GM23338 (cell line): ENCODE results near the gene COL4A2. TPM values are rescaled to one million over a fixed set of nuclear protein-coding genes. Genes with fewer than 3 reads are reported as not detected.

ENCODE experiments used
- ATAC-seq: fragments of 200-7000 bp; cut with Tn5 transposase; 3 replicates; pipeline ENCODE4 v1.9.1; 2020
- DNase-seq: peaks from one replicate; pipeline ENCODE4 v3.0.0-alpha.2; 2015; ENCODE audit warnings: low spot score
- H2AFZ ChIP-seq: fragments of 200-600 bp; sonication (generic); 2 replicates; pipeline ENCODE4 v1.8.0; 2016; ENCODE audit warnings: antibody characterized with exemption, mild to moderate bottlenecking, moderate library complexity
- H3F3A ChIP-seq: fragments of 200-600 bp; sonication (generic); replicated peaks from 2 replicates; pipeline ENCODE4 v1.8.0; 2017; ENCODE audit warnings: antibody characterized with exemption, mixed run types, low read depth
- H3K27ac ChIP-seq: fragments of 200-600 bp; sonication (generic); 2 replicates; pipeline ENCODE4 v1.6.1; 2016; ENCODE audit warnings: low read depth
- H3K27me3 ChIP-seq: fragments of 200-600 bp; sonication (generic); 2 replicates; pipeline ENCODE4 v1.8.0; 2016; ENCODE audit warnings: mild to moderate bottlenecking, mixed run types, moderate library complexity; ENCODE audit not compliant: insufficient read depth
- H3K36me3 ChIP-seq: fragments of 200-600 bp; sonication (generic); 2 replicates; pipeline ENCODE4 v1.8.0; 2016; ENCODE audit warnings: mild to moderate bottlenecking; ENCODE audit not compliant: insufficient read depth
- H3K4me1 ChIP-seq: fragments of 200-600 bp; sonication (generic); 2 replicates; pipeline ENCODE4 v1.8.0; 2016; ENCODE audit warnings: mild to moderate bottlenecking, moderate library complexity; ENCODE audit not compliant: insufficient read depth
- H3K4me2 ChIP-seq: fragments of 200-600 bp; sonication (generic); 2 replicates; pipeline ENCODE4 v1.7.1; 2017; ENCODE audit warnings: mixed run types
- H3K4me3 ChIP-seq: fragments of 200-600 bp; sonication (generic); 2 replicates; pipeline ENCODE4 v1.6.1; 2016; ENCODE audit warnings: mixed run types
- H3K79me2 ChIP-seq: fragments of 200-600 bp; sonication (generic); replicated peaks from 2 replicates; pipeline ENCODE4 v1.8.0; 2017; ENCODE audit warnings: mild to moderate bottlenecking; ENCODE audit not compliant: insufficient read depth
- H3K9me2 ChIP-seq: fragments of 200-600 bp; sonication (generic); 2 replicates; pipeline ENCODE4 v1.8.0; 2017; ENCODE audit not compliant: insufficient read depth
- H4K20me1 ChIP-seq: fragments of 200-600 bp; sonication (generic); replicated peaks from 2 replicates; pipeline ENCODE4 v1.8.0; 2017; ENCODE audit warnings: mild to moderate bottlenecking; ENCODE audit not compliant: insufficient read depth
- H3K27ac Mint-ChIP-seq: 2 replicates; pipeline ENCODE4 v1.8.0; 2020; ENCODE audit warnings: inconsistent platforms, mild to moderate bottlenecking, moderate library complexity, mixed read lengths
- H3K27me3 Mint-ChIP-seq: 3 replicates; pipeline ENCODE4 v1.8.0; 2022; ENCODE audit warnings: low read depth, mild to moderate bottlenecking, moderate library complexity, mixed read lengths, inconsistent platforms; ENCODE audit not compliant: insufficient read depth, poor library complexity
- H3K36me3 Mint-ChIP-seq: 3 replicates; pipeline ENCODE4 v1.8.0; 2021; ENCODE audit warnings: low read depth, mild to moderate bottlenecking, inconsistent platforms, moderate library complexity, mixed read lengths
- H3K4me1 Mint-ChIP-seq: 3 replicates; pipeline ENCODE4 v1.8.0; 2020; ENCODE audit warnings: mild to moderate bottlenecking, inconsistent platforms, mixed read lengths
- H3K4me3 Mint-ChIP-seq: 3 replicates; pipeline ENCODE4 v1.8.0; 2021; ENCODE audit warnings: moderate library complexity, mild to moderate bottlenecking, inconsistent platforms, mixed read lengths
- H3K9me3 Mint-ChIP-seq: 3 replicates; pipeline ENCODE4 v1.8.0; 2020; ENCODE audit warnings: moderate library complexity, mild to moderate bottlenecking, inconsistent platforms, mixed read lengths
- CREB1 ChIP-seq: fragments of 250-450 bp; sonication (Bioruptor Pico); IDR thresholded peaks from 2 replicates; pipeline ENCODE4 v1.5.0; 2020; ENCODE audit warnings: low read depth, mild to moderate bottlenecking, moderate library complexity
- CTCF ChIP-seq, 2 experiments: fragments of 200-600 bp in 1 of 2; sonication (generic) in 1 of 2; conservative IDR thresholded peaks; 2 replicates each; pipeline versions ENCODE4 v1.5.1 to v1.6.1; 2016 to 2017; ENCODE audit warnings: antibody characterized with exemption in 2 of 2, low read depth in 2 of 2, mild to moderate bottlenecking in 2 of 2, moderate library complexity in 1 of 2
- EZH2 ChIP-seq: fragments of 200-600 bp; sonication (generic); IDR thresholded peaks from one replicate; pipeline ENCODE4 v1.8.0; 2017; ENCODE audit warnings: antibody characterized with exemption, mild to moderate bottlenecking, low read depth; ENCODE audit not compliant: unreplicated experiment
- JUNB ChIP-seq: IDR thresholded peaks from one replicate; pipeline ENCODE4 v1.6.1; 2016; ENCODE audit warnings: antibody characterized with exemption; ENCODE audit not compliant: unreplicated experiment
- REST ChIP-seq: IDR thresholded peaks from one replicate; pipeline ENCODE4 v1.6.1; 2018; ENCODE audit warnings: antibody characterized with exemption; ENCODE audit not compliant: unreplicated experiment
- ZNF462 ChIP-seq: fragments of 250-450 bp; sonication (Bioruptor Pico); IDR thresholded peaks from 2 replicates; pipeline ENCODE4 v1.5.0; 2020; ENCODE audit warnings: mild to moderate bottlenecking, moderate library complexity
- polyA plus RNA-seq: library from polyadenylated mRNA; unstranded; fragments of >200 nt; fragmentation: Nextera tagmentation; extraction: Ambion mirVana; gene quantifications from 2 replicates; pipeline ENCODE4 v1.2.1, GENCODE V29; 2016
- total RNA-seq: library from RNA; depleted of rRNA; stranded (reverse); fragments of >200 nt; shearing (Covaris generic); gene quantifications from 2 replicates; pipeline ENCODE4 v1.2.3, GENCODE V29; 2014
- TF ChIP-seq, protein P1 (sequence below): IDR thresholded peaks from 2 replicates; pipeline ENCODE4 v1.6.1; 2016; ENCODE audit warnings: antibody characterized with exemption

COL4A2 gene
- total and polyA plus RNA-seq, 2 experiments from 2014 or later: 37.4 to 131 TPM

- Histone ChIP-seq H3K79me2 (no peaks in the 10 kb centered on the region; the same call in 1 of the 2 replicates), H3K4me2 (no peak overlapping the region), H4K20me1 (no peaks in the 10 kb centered on the region; the same call in 1 of the 2 replicates), H3F3A (no peaks in the 10 kb centered on the region), H3K36me3 (peaks cover 7% of the 10 kb centered on the region; the same call in 1 of the 2 replicates), H3K27me3 (no peaks in the 10 kb centered on the region), H3K27ac (peak overlapping the region; percentile 50), H3K4me1 (peaks cover 5% of the 10 kb centered on the region; the same call in 1 of the 2 replicates), H3K9me2 (no peaks in the 10 kb centered on the region), H3K4me3 (no peak overlapping the region), H2AFZ (no peak overlapping the region)
- Mint-ChIP-seq H3K9me3 (no peaks in the 10 kb centered on the region), H3K4me3 (no peak overlapping the region), H3K27ac (no peak overlapping the region), H3K4me1 (peaks cover 11% of the 10 kb centered on the region), H3K36me3 (peaks cover 3% of the 10 kb centered on the region; the same call in 2 of the 3 replicates), H3K27me3 (peaks cover 8% of the 10 kb centered on the region)
- ATAC-seq (no peak), DNase-seq (no peak)
- TF ChIP-seq ZNF462 (CRISPR knock-in tag): no peak
- no peak for TF ChIP-seq REST
- no peak for TF ChIP-seq CREB1 (CRISPR knock-in tag)
- TF ChIP-seq JUNB: no peak
- TF ChIP-seq EZH2: no peak
- TF ChIP-seq, protein P1, sequence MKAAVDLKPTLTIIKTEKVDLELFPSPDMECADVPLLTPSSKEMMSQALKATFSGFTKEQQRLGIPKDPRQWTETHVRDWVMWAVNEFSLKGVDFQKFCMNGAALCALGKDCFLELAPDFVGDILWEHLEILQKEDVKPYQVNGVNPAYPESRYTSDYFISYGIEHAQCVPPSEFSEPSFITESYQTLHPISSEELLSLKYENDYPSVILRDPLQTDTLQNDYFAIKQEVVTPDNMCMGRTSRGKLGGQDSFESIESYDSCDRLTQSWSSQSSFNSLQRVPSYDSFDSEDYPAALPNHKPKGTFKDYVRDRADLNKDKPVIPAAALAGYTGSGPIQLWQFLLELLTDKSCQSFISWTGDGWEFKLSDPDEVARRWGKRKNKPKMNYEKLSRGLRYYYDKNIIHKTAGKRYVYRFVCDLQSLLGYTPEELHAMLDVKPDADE: no peak
- TF ChIP-seq CTCF (conservative IDR thresholded peaks at IDR 0.05; ENCODE audit: low read depth in 2 of 2): no peak
Observed at GRCh38 chr13:110360598-110360997, 53.5 kb downstream of the COL4A2 start.
